OCI-LY1 (cell line): ENCODE data around the gene SEC62.

Experiments
- H2AFZ ChIP-seq: fragments of 200-600 bp; sonication (generic), shearing (Covaris generic); 2 replicates; pipeline ENCODE4 v1.6.0; 2014; ENCODE audit warnings: antibody characterized with exemption, mild to moderate bottlenecking, low read length
- H3F3A ChIP-seq: fragments of 200-600 bp; sonication (generic), shearing (Covaris generic); 2 replicates; pipeline ENCODE4 v1.6.0; 2014; ENCODE audit warnings: mild to moderate bottlenecking, antibody characterized with exemption, low read length, moderate library complexity; ENCODE audit not compliant: insufficient read depth
- H3K27ac ChIP-seq: fragments of 200-600 bp; sonication (generic); 2 replicates; pipeline ENCODE4 v1.5.1; 2014; ENCODE audit warnings: low read length, mixed run types, mild to moderate bottlenecking, low read depth; ENCODE audit not compliant: poor library complexity, severe bottlenecking
- H3K27me3 ChIP-seq: fragments of 200-600 bp; sonication (generic); 2 replicates; pipeline ENCODE4 v1.6.0; 2014; ENCODE audit warnings: antibody characterized with exemption, mild to moderate bottlenecking, low read length, moderate library complexity; ENCODE audit not compliant: insufficient read depth
- H3K36me3 ChIP-seq: fragments of 200-600 bp; sonication (generic); 2 replicates; pipeline ENCODE4 v1.6.1; 2014; ENCODE audit warnings: mild to moderate bottlenecking, antibody characterized with exemption, low read length, moderate library complexity, mixed read lengths; ENCODE audit not compliant: insufficient read depth
- H3K4me1 ChIP-seq: fragments of 200-600 bp; sonication (generic); 2 replicates; pipeline ENCODE4 v1.5.1; 2014; ENCODE audit warnings: mild to moderate bottlenecking, low read length, moderate library complexity; ENCODE audit not compliant: insufficient read depth, severe bottlenecking
- H3K4me2 ChIP-seq: fragments of 200-600 bp; sonication (generic), shearing (Covaris generic); 2 replicates; pipeline ENCODE4 v1.6.1; 2014; ENCODE audit warnings: low read length
- H3K4me3 ChIP-seq: fragments of 200-600 bp; sonication (generic); 2 replicates; pipeline ENCODE4 v1.5.1; 2014; ENCODE audit warnings: low read length, low read depth, mild to moderate bottlenecking, mixed read lengths; ENCODE audit not compliant: poor library complexity, severe bottlenecking
- H3K79me2 ChIP-seq: fragments of 200-600 bp; shearing (Covaris generic); 2 replicates; pipeline ENCODE4 v1.6.1; 2016; ENCODE audit warnings: mixed run types, low read length, mixed read lengths; ENCODE audit not compliant: insufficient read depth
- H3K9ac ChIP-seq: fragments of 200-600 bp; sonication (generic), shearing (Covaris generic); 2 replicates; pipeline ENCODE4 v1.6.1; 2014; ENCODE audit warnings: mild to moderate bottlenecking, low read length, mixed read lengths
- H3K9me2 ChIP-seq: fragments of 200-600 bp; sonication (generic), shearing (Covaris generic); 2 replicates; pipeline ENCODE4 v1.6.1; 2014; ENCODE audit warnings: low read depth, mild to moderate bottlenecking, low read length, mixed read lengths
- H3K9me3 ChIP-seq: fragments of 200-600 bp; shearing (Covaris generic); 2 replicates; pipeline ENCODE4 v1.6.1; 2014; ENCODE audit warnings: low read length, mixed read lengths
- H4K20me1 ChIP-seq: fragments of 200-600 bp; sonication (generic), shearing (Covaris generic); 2 replicates; pipeline ENCODE4 v1.6.0; 2016; ENCODE audit warnings: mild to moderate bottlenecking, low read length; ENCODE audit not compliant: insufficient read depth
- EZH2 ChIP-seq: fragments of 200-600 bp; sonication (generic), shearing (Covaris generic); IDR thresholded peaks from 2 replicates; pipeline ENCODE4 v1.8.0; 2017; ENCODE audit warnings: borderline replicate concordance, mixed run types, mild to moderate bottlenecking, antibody characterized with exemption, low read length, moderate library complexity, mixed read lengths
- TF ChIP-seq, protein P1 (sequence below): fragments of 200-600 bp; sonication (generic), shearing (Covaris generic); IDR thresholded peaks from 2 replicates; pipeline ENCODE4 v1.5.1; 2017; ENCODE audit warnings: mild to moderate bottlenecking, antibody characterized with exemption, low read length, moderate library complexity, mixed read lengths

The SEC62 gene

GRCh38 chr3:169966951-169967915, 626 bp downstream of the SEC62 start:
- Histone ChIP-seq H3K4me1 (peaks cover 86% of the 10 kb centered on the region), H3F3A (no peaks in the 10 kb centered on the region)

DNA sequence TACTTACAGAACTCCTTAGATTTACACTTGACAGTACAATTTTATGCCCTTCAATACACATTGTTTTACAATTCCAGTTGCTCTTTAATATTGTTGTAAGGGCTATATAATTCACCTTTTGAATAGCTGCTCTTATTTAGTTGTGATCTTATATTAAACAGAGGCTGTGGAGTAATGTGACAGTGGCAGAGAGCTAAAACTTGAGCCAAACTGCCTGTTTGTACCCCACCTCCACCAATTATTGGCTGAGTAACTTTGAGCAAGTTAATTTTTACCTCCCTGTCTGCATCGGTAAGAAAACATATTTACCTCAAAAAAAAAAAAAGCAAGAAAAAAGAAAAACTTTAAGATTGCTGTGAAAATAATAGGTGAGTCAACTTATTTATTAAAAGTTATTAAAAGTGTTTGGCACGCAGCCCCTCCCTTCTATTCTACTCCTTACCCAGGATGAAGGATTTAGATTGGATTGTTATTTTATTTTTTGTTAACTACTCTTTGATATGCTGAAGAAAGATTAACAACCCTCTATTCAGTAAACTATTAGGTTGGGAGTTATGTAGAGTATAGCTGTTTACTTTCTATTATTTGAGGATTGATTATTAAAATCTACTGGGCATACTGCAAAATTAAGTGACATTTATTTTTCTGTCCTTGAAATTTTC, 1.7 kb downstream of the SEC62 start:
- no peaks in the 10 kb centered on the region for H3K9me2 ChIP-seq
- H3K9me3 ChIP-seq: peaks cover 9% of the 10 kb centered on the region; the same call in 1 of the 2 replicates
- TF ChIP-seq EZH2: no peak
- TF ChIP-seq, protein P1, sequence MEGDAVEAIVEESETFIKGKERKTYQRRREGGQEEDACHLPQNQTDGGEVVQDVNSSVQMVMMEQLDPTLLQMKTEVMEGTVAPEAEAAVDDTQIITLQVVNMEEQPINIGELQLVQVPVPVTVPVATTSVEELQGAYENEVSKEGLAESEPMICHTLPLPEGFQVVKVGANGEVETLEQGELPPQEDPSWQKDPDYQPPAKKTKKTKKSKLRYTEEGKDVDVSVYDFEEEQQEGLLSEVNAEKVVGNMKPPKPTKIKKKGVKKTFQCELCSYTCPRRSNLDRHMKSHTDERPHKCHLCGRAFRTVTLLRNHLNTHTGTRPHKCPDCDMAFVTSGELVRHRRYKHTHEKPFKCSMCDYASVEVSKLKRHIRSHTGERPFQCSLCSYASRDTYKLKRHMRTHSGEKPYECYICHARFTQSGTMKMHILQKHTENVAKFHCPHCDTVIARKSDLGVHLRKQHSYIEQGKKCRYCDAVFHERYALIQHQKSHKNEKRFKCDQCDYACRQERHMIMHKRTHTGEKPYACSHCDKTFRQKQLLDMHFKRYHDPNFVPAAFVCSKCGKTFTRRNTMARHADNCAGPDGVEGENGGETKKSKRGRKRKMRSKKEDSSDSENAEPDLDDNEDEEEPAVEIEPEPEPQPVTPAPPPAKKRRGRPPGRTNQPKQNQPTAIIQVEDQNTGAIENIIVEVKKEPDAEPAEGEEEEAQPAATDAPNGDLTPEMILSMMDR: no peak
- peak overlapping the region; percentile 91 for H3K27ac ChIP-seq
- no peaks in the 10 kb centered on the region for H3K27me3 ChIP-seq
- H3K4me1 ChIP-seq: peaks cover 84% of the 10 kb centered on the region
- no peak overlapping the region for H2AFZ ChIP-seq
- H3F3A ChIP-seq: no peaks in the 10 kb centered on the region
- H3K4me2 ChIP-seq: peak overlapping the region; percentile 91
- H4K20me1 ChIP-seq: no peaks in the 10 kb centered on the region
- H3K79me2 ChIP-seq: peaks cover 72% of the 10 kb centered on the region
- H3K9ac ChIP-seq: peak overlapping the region; percentile 81
- H3K36me3 ChIP-seq: peaks cover 63% of the 10 kb centered on the region
- peak overlapping the region; percentile 90 for H3K4me3 ChIP-seq

More at GRCh38 chr3:169966951-169967915, 626 bp downstream of the SEC62 start:
- Histone ChIP-seq H3K4me3 (peak overlapping the region; percentile 90), H3K79me2 (peaks cover 61% of the 10 kb centered on the region), H3K4me2 (peak overlapping the region; percentile 91), H3K9ac (peak overlapping the region; percentile 81), H3K9me3 (peaks cover 9% of the 10 kb centered on the region; the same call in 1 of the 2 replicates), H3K36me3 (peaks cover 54% of the 10 kb centered on the region), H3K27me3 (no peaks in the 10 kb centered on the region), H3K9me2 (no peaks in the 10 kb centered on the region), H4K20me1 (no peaks in the 10 kb centered on the region), H2AFZ (no peak overlapping the region), H3K27ac (peak overlapping the region; percentile 91)
- no peak for TF ChIP-seq EZH2
- TF ChIP-seq, protein P1: no peak

- Histone ChIP-seq H3K79me2 (peaks cover 83% of the 10 kb centered on the region), H3K4me2 (peak overlapping the region; percentile 91), H2AFZ (no peak overlapping the region), H4K20me1 (0 out of 2 replicates have a peak, but pooled peaks cover 3% of the 10 kb centered on the region), H3K27ac (peak overlapping the region; percentile 91), H3F3A (no peaks in the 10 kb centered on the region), H3K4me1 (peaks cover 84% of the 10 kb centered on the region), H3K9ac (peak overlapping the region; percentile 81), H3K4me3 (peak overlapping the region; percentile 90), H3K9me3 (peaks cover 5% of the 10 kb centered on the region; the same call in 1 of the 2 replicates), H3K27me3 (no peaks in the 10 kb centered on the region), H3K36me3 (peaks cover 72% of the 10 kb centered on the region), H3K9me2 (no peaks in the 10 kb centered on the region)
- TF ChIP-seq, protein P1: no peak
- no peak for TF ChIP-seq EZH2
Measured at GRCh38 chr3:169969174-169970095, 2.8 kb downstream of the SEC62 start.
